ENCODE results near the gene TENT4A. TPM values are rescaled to one million over a fixed set of nuclear protein-coding genes. Genes with fewer than 3 reads are reported as not detected.

TENT4A gene
- total RNA-seq, 1 experiment from 2014 or later: 29.6 TPM

DNA sequence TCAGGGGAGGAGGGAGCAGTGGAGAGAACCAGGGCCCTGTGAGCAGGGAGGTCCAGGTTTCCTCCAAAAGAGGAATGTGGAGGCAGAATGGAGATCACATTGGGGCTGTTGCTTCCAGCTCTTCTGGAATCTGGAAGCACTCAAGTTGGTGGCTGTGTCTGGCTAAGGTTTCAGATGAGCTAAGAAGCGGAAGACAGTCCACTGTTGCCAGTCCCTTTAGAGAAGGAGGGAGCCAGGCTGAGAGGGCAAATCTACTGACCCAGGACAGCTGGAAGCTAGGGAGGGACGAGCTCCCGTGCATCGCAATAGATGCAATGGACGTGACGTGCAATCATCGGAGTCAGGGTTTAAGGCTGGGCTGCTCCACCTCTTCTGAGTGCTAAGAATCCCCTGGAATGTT, 71.2 kb downstream of the TENT4A start:
- Histone ChIP-seq H3K4me1 (ENCODE audit: control insufficient read depth, insufficient read depth, low read length) (no peaks in the 10 kb centered on the region), H3K27me3 (ENCODE audit: control insufficient read depth, insufficient read depth, low read length) (no peaks in the 10 kb centered on the region), H3K36me3 (ENCODE audit: control insufficient read depth, insufficient read depth, low read length) (no peaks in the 10 kb centered on the region), H3K9me3 (ENCODE audit: control insufficient read depth, insufficient read depth, low read depth, low read length) (no peaks in the 10 kb centered on the region), H3K27ac (ENCODE audit: low read length) (no peak overlapping the region), H3K4me3 (ENCODE audit: low read depth in 2 of 2, low read length in 2 of 2) (no peak overlapping the region)
- ChIA-PET POLR2A (no interaction called here), CTCF (no interaction called here)
- in situ Hi-C loops (cut with HindIII; ENCODE audit: low pct_unique_long_range_greater_than_20kb, low sequenced_read_pairs): no loop called here
- BruUV-seq (replicated peaks): no TSS peak
- TF ChIP-seq, protein P1, sequence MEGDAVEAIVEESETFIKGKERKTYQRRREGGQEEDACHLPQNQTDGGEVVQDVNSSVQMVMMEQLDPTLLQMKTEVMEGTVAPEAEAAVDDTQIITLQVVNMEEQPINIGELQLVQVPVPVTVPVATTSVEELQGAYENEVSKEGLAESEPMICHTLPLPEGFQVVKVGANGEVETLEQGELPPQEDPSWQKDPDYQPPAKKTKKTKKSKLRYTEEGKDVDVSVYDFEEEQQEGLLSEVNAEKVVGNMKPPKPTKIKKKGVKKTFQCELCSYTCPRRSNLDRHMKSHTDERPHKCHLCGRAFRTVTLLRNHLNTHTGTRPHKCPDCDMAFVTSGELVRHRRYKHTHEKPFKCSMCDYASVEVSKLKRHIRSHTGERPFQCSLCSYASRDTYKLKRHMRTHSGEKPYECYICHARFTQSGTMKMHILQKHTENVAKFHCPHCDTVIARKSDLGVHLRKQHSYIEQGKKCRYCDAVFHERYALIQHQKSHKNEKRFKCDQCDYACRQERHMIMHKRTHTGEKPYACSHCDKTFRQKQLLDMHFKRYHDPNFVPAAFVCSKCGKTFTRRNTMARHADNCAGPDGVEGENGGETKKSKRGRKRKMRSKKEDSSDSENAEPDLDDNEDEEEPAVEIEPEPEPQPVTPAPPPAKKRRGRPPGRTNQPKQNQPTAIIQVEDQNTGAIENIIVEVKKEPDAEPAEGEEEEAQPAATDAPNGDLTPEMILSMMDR (IDR thresholded peaks at IDR 0.05): no peak
- TF ChIP-seq POLR2AphosphoS5 (IDR thresholded peaks at IDR 0.05; ENCODE audit: low read depth, low read length): no peak
- TF ChIP-seq TCF7L2 (IDR thresholded peaks at IDR 0.05; ENCODE audit: low read depth, low read length): no peak
- no peak for TF ChIP-seq SIN3A (IDR thresholded peaks at IDR 0.05; ENCODE audit: borderline replicate concordance, insufficient read depth, low read depth, low read length)
- TF ChIP-seq, protein P2, sequence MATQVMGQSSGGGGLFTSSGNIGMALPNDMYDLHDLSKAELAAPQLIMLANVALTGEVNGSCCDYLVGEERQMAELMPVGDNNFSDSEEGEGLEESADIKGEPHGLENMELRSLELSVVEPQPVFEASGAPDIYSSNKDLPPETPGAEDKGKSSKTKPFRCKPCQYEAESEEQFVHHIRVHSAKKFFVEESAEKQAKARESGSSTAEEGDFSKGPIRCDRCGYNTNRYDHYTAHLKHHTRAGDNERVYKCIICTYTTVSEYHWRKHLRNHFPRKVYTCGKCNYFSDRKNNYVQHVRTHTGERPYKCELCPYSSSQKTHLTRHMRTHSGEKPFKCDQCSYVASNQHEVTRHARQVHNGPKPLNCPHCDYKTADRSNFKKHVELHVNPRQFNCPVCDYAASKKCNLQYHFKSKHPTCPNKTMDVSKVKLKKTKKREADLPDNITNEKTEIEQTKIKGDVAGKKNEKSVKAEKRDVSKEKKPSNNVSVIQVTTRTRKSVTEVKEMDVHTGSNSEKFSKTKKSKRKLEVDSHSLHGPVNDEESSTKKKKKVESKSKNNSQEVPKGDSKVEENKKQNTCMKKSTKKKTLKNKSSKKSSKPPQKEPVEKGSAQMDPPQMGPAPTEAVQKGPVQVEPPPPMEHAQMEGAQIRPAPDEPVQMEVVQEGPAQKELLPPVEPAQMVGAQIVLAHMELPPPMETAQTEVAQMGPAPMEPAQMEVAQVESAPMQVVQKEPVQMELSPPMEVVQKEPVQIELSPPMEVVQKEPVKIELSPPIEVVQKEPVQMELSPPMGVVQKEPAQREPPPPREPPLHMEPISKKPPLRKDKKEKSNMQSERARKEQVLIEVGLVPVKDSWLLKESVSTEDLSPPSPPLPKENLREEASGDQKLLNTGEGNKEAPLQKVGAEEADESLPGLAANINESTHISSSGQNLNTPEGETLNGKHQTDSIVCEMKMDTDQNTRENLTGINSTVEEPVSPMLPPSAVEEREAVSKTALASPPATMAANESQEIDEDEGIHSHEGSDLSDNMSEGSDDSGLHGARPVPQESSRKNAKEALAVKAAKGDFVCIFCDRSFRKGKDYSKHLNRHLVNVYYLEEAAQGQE (IDR thresholded peaks at IDR 0.05; ENCODE audit: insufficient read depth in 1 of 2, low read depth in 2 of 2, low read length in 1 of 2): no peak
- intact Hi-C loops (cut with micrococcal nuclease; ENCODE audit: unreplicated experiment): no loop called here
- no peak for ATAC-seq
- no peak for DNase-seq (ENCODE audit: low read depth, low spot score)

DNA sequence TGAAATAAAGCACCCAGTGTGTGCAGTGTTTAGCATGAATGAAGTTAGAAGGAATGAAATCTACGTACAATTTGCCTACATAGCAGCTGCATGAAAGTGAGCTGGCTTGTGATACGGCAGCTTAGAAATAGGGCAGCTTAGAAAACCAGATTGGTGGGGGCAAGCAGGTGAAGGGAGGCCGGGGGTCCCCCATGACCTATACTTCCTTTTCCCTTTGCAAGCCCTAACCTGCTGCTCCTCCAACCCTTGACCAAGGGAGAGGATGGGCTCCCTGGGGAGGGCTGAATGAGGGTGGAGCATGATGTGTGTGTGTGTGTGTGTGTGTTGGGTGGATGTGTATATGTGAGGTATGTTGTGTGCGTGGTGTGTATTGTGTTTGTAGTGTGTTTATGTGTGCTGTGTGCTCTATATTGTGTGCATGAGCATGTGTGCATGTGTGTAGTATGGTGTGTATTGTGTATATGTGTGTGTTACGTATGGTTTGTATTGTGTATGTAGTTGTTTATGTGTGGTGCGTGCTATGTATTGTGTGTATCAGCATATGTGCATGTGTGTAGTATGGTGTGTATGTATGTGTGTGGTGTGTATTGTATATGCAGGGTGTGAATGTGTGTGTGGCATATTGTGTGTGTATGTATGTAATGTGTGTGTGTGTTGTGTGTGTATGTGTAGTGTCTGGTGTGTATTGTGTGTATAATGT, 72.1 kb downstream of the TENT4A start:
- Histone ChIP-seq H3K27ac (ENCODE audit: low read length) (no peak overlapping the region), H3K36me3 (ENCODE audit: control insufficient read depth, insufficient read depth, low read length) (no peaks in the 10 kb centered on the region), H3K4me3 (ENCODE audit: low read depth in 2 of 2, low read length in 2 of 2) (no peak overlapping the region), H3K4me1 (ENCODE audit: control insufficient read depth, insufficient read depth, low read length) (no peaks in the 10 kb centered on the region), H3K27me3 (ENCODE audit: control insufficient read depth, insufficient read depth, low read length) (no peaks in the 10 kb centered on the region), H3K9me3 (ENCODE audit: control insufficient read depth, insufficient read depth, low read depth, low read length) (no peaks in the 10 kb centered on the region)
- ATAC-seq (no peak), DNase-seq (ENCODE audit: low read depth, low spot score) (no peak)
- CTCF ChIA-PET: no interaction called here
- in situ Hi-C loops (cut with HindIII; ENCODE audit: low pct_unique_long_range_greater_than_20kb, low sequenced_read_pairs) (no loop called here), intact Hi-C loops (cut with micrococcal nuclease; ENCODE audit: unreplicated experiment) (no loop called here)
- no TSS peak for BruUV-seq (replicated peaks)
- POLR2A ChIA-PET: no interaction called here
- TF ChIP-seq, protein P2 (IDR thresholded peaks at IDR 0.05; ENCODE audit: insufficient read depth in 1 of 2, low read depth in 2 of 2, low read length in 1 of 2): no peak
- TF ChIP-seq, protein P1 (IDR thresholded peaks at IDR 0.05): no peak
- TF ChIP-seq TCF7L2 (IDR thresholded peaks at IDR 0.05; ENCODE audit: low read depth, low read length) (no peak), SIN3A (IDR thresholded peaks at IDR 0.05; ENCODE audit: borderline replicate concordance, insufficient read depth, low read depth, low read length) (no peak), POLR2AphosphoS5 (IDR thresholded peaks at IDR 0.05; ENCODE audit: low read depth, low read length) (no peak)
